HG02852 (cell line): ENCODE data around the gene RELT.

Source experiments
- ATAC-seq: cut with Tn5 transposase; IDR thresholded peaks from one replicate; pipeline ENCODE4 v1.9.1; 2021; ENCODE audit warnings: mild to moderate bottlenecking, moderate library complexity; ENCODE audit not compliant: unreplicated experiment

The RELT gene

GRCh38 chr11:73390601-73391565 is 14.7 kb downstream of the RELT start:
- no peak for ATAC-seq

- no peak for ATAC-seq
These were observed 15.5 kb downstream of the RELT start for GRCh38 chr11:73391665-73392064.

- no peak for ATAC-seq
These were observed 16.2 kb downstream of the RELT start for GRCh38 chr11:73392108-73393010.

GRCh38 chr11:73393011-73393380 is 16.8 kb downstream of the RELT start:
- no peak for ATAC-seq

- no peak for ATAC-seq
These were observed 17.5 kb downstream of the RELT start for GRCh38 chr11:73393479-73394415.

- no peak for ATAC-seq
These were observed 18.5 kb downstream of the RELT start for GRCh38 chr11:73394416-73395296.

- no peak for ATAC-seq
These were observed 19.4 kb downstream of the RELT start for GRCh38 chr11:73395297-73396208.

- no peak for ATAC-seq
These were observed 20.2 kb downstream of the RELT start for GRCh38 chr11:73396251-73396930.

GRCh38 chr11:73396985-73397384 is 20.8 kb downstream of the RELT start:
- no peak for ATAC-seq

- no peak for ATAC-seq
These were observed 21.4 kb downstream of the RELT start for GRCh38 chr11:73397468-73398131.

GRCh38 chr11:73398132-73398526 is 21.9 kb downstream of the RELT start:
- no peak for ATAC-seq

GRCh38 chr11:73398721-73399120 is 22.5 kb downstream of the RELT start:
- ATAC-seq = no peak

GRCh38 chr11:73399159-73399590 is 23.0 kb downstream of the RELT start:
- no peak for ATAC-seq

GRCh38 chr11:73399636-73400035 is 23.4 kb downstream of the RELT start:
- no peak for ATAC-seq

GRCh38 chr11:73400293-73400692 is 24.1 kb downstream of the RELT start:
- no peak for ATAC-seq

- ATAC-seq = no peak
These were observed 25.2 kb downstream of the RELT start for GRCh38 chr11:73401217-73401923.
